ENCODE data around the gene PLCH1.
A peak's percentile ranks its signal among the peaks of the same experiment; 100 is the strongest.

Gene PLCH1

DNA sequence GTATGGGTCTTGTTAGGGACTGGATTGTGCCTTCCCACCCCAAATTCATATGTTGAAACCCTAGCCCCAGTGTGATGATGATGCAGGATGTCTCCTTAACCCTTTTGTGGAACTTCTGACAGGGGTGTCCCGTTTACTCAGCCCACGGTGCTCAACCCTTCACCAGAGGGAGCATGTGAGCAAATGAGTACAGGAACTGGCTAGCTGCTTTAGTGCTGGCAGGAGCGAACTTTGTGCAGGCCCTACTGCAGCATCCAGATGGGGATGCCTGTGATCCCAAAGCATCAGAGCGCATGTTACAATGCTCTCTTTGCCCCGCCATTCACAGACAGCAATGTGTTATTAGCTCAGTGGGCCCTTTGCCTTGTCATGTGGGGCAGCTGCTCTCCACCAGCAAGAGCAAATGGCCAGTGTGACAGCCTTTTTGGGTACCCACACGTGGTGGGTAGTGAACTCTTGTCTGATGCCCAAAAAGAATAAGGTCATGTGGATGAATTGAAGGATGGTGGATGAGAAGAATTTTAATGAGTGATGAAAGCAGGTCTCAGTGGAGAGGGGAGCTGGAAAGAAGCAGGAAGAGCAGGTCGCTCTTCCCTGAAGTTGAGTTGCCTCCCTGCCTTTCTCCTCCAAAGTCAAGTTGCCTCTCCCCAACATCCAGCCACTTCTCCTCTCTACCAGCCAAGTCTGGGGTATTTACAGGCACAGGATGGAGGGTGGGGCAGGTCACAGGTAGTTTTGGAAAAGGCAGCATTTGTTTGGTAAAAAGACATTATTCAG is 388.1 kb downstream of the PLCH1 start:
- peaks cover 5 to 14% (median 8%) of the 10 kb centered on the region in 11 experiments; a peak in 15 of 22 replicates for H3K9me3 ChIP-seq (replicated peaks in 1 of 11)
- peaks cover 0 to 11% (median 3%) of the 10 kb centered on the region in 10 experiments; a peak in 3 of 20 replicates for H3K4me1 ChIP-seq
- H3K9ac ChIP-seq, result no peak overlapping the region
- TF ChIP-seq Cebpa-rat (IDR thresholded peaks at IDR 0.05), result no peak
- H4K20me1 ChIP-seq, result no peaks in the 10 kb centered on the region
- H3K4me2 ChIP-seq, result peak overlapping the region in 4 of 11 experiments; percentile 8 to 16 (median 10); a peak in 1 of 22 replicates
- no peak overlapping the region for H3K4me3 ChIP-seq
- no peaks in the 10 kb centered on the region for H3K27me3 ChIP-seq
- H3K36me3 ChIP-seq, result no peaks in the 10 kb centered on the region
- H3K27ac ChIP-seq, result peak overlapping the region in 2 of 11 experiments; percentile 1 to 20; a peak in 1 of 22 replicates

- Histone ChIP-seq H3K4me3 (no peak overlapping the region), H3K9me3 (replicated peaks in 1 of 11) (peaks cover 0 to 7% (median 0%) of the 10 kb centered on the region in 11 experiments; a peak in 1 of 22 replicates), H3K36me3 (no peaks in the 10 kb centered on the region), H3K27me3 (no peaks in the 10 kb centered on the region), H3K9ac (no peak overlapping the region), H3K27ac (peak overlapping the region in 2 of 11 experiments; percentile 6 to 29; a peak in 1 of 22 replicates), H4K20me1 (no peaks in the 10 kb centered on the region), H3K4me2 (no peak overlapping the region), H3K4me1 (peaks cover 0 to 11% (median 3%) of the 10 kb centered on the region in 10 experiments; a peak in 3 of 20 replicates)
- no peak for TF ChIP-seq Cebpa-rat (IDR thresholded peaks at IDR 0.05)
These were observed 390.2 kb downstream of the PLCH1 start for GRCh38 chr3:155354658-155355057.

DNA sequence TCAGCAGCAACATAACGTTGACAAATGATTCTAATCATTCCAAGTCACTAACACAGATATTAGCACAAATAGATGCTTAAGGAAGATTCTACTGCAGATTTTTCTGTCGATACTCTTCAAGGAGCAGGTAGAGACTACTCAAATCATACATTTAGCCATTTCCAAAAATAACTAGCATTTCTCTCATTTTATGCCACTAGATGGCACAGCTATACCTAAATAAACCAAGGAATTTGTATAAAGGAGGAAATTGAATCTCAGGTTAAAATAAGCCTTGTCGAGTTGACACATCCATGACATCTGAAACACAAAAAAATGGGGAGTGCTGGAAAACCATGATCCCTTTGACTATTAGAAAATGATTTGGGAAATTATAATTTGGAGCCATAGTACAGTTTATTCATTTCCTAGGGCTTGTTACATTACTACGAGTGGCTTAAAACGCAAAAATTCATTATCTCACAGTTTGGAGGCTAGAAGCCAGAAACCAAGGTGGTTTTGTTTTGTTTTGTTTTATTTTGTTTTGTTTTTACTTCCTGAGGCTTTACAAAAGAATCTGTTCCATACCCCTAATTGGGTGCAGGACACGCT is 391.9 kb downstream of the PLCH1 start:
- Histone ChIP-seq H3K27me3 (no peaks in the 10 kb centered on the region), H3K9ac (no peak overlapping the region; a peak in 1 of 22 replicates), H3K4me2 (no peak overlapping the region), H3K9me3 (replicated peaks in 1 of 11) (0 out of 22 replicates have a peak, but pooled peaks cover 0 to 1% (median 0%) of the 10 kb centered on the region in 11 experiments), H3K4me1 (peaks cover 0 to 11% (median 3%) of the 10 kb centered on the region in 10 experiments; a peak in 3 of 20 replicates), H3K4me3 (no peak overlapping the region), H4K20me1 (no peaks in the 10 kb centered on the region), H3K27ac (peak overlapping the region in 2 of 11 experiments; percentile 2 to 3; a peak in 3 of 22 replicates), H3K36me3 (no peaks in the 10 kb centered on the region)
- TF ChIP-seq Cebpa-rat (IDR thresholded peaks at IDR 0.05), result no peak

- H3K4me1 ChIP-seq, result no peaks in the 10 kb centered on the region
- H3K9ac ChIP-seq, result no peak overlapping the region
- H3K9me3 ChIP-seq (replicated peaks in 1 of 11), result no peaks in the 10 kb centered on the region
- no peak overlapping the region for H3K4me2 ChIP-seq
- H3K27ac ChIP-seq, result no peak overlapping the region
- H4K20me1 ChIP-seq, result no peaks in the 10 kb centered on the region
- H3K27me3 ChIP-seq, result no peaks in the 10 kb centered on the region
- H3K36me3 ChIP-seq, result no peaks in the 10 kb centered on the region
- H3K4me3 ChIP-seq, result no peak overlapping the region
- no peak for TF ChIP-seq Cebpa-rat (IDR thresholded peaks at IDR 0.05)
These were observed 394.3 kb downstream of the PLCH1 start for GRCh38 chr3:155350571-155350970.

- Histone ChIP-seq H3K36me3 (no peaks in the 10 kb centered on the region), H3K4me3 (no peak overlapping the region), H3K9ac (no peak overlapping the region), H3K9me3 (replicated peaks in 1 of 11) (no peaks in the 10 kb centered on the region), H3K4me2 (no peak overlapping the region), H3K27ac (no peak overlapping the region), H3K4me1 (no peaks in the 10 kb centered on the region), H3K27me3 (no peaks in the 10 kb centered on the region), H4K20me1 (no peaks in the 10 kb centered on the region)
- no peak for TF ChIP-seq Cebpa-rat (IDR thresholded peaks at IDR 0.05)
These were observed 397.0 kb downstream of the PLCH1 start for GRCh38 chr3:155347901-155348300.

GRCh38 chr3:155342344-155342743 is 402.5 kb downstream of the PLCH1 start:
- no peaks in the 10 kb centered on the region for H3K36me3 ChIP-seq
- H3K4me2 ChIP-seq, result no peak overlapping the region
- H3K9me3 ChIP-seq (replicated peaks in 1 of 11), result no peaks in the 10 kb centered on the region
- no peaks in the 10 kb centered on the region for H3K4me1 ChIP-seq
- no peak overlapping the region for H3K9ac ChIP-seq
- no peaks in the 10 kb centered on the region for H4K20me1 ChIP-seq
- no peak for TF ChIP-seq Cebpa-rat (IDR thresholded peaks at IDR 0.05)
- no peaks in the 10 kb centered on the region for H3K27me3 ChIP-seq
- H3K4me3 ChIP-seq, result no peak overlapping the region
- H3K27ac ChIP-seq, result no peak overlapping the region

DNA sequence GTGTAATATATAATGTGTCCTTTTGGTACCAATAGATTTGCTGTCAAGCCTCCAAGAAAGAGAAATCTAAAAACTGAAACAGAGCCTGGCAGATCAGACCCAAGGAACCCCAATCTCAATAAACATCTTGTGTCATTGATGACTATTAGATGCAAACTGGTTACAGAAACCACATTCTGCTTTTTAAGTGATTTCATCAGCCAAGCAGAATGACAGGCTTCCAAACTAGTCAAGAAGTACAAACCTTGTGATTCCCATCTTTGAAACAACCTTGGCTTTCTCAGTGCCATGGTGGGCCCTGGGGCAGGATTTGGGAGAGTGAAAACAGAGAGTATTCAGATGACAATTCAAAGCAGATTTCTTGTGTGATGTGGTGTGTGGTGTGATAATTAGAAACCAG is 405.8 kb downstream of the PLCH1 start:
- H3K9ac ChIP-seq, result no peak overlapping the region
- H3K9me3 ChIP-seq (replicated peaks in 1 of 11), result no peaks in the 10 kb centered on the region
- no peak for TF ChIP-seq Cebpa-rat (IDR thresholded peaks at IDR 0.05)
- peaks cover 0 to 18% (median 15%) of the 10 kb centered on the region in 10 experiments; a peak in 18 of 20 replicates for H3K4me1 ChIP-seq
- no peaks in the 10 kb centered on the region for H4K20me1 ChIP-seq
- H3K27ac ChIP-seq, result no peak overlapping the region
- no peak overlapping the region for H3K4me3 ChIP-seq
- no peaks in the 10 kb centered on the region for H3K27me3 ChIP-seq
- H3K4me2 ChIP-seq, result no peak overlapping the region
- H3K36me3 ChIP-seq, result no peaks in the 10 kb centered on the region

- H3K9ac ChIP-seq, result no peak overlapping the region
- no peaks in the 10 kb centered on the region for H3K36me3 ChIP-seq
- H3K4me3 ChIP-seq, result no peak overlapping the region
- H3K4me1 ChIP-seq, result peaks cover 0 to 21% (median 15%) of the 10 kb centered on the region in 10 experiments; a peak in 18 of 20 replicates
- TF ChIP-seq Cebpa-rat (IDR thresholded peaks at IDR 0.05), result no peak
- H3K9me3 ChIP-seq (replicated peaks in 1 of 11), result 0 out of 22 replicates have a peak, but pooled peaks cover 0 to 7% (median 0%) of the 10 kb centered on the region in 11 experiments
- peak overlapping the region in 2 of 11 experiments; percentile 35; a peak in 3 of 22 replicates for H3K27ac ChIP-seq
- H4K20me1 ChIP-seq, result no peaks in the 10 kb centered on the region
- H3K4me2 ChIP-seq, result peak overlapping the region in 9 of 11 experiments; percentile 11 to 70 (median 41); a peak in 15 of 22 replicates
- no peaks in the 10 kb centered on the region for H3K27me3 ChIP-seq
These were observed 409.0 kb downstream of the PLCH1 start for GRCh38 chr3:155335724-155336354.
